IPS DF 4.7 (cell line): ENCODE results near the gene KMT2D.

Experiments
- DNase-seq: peaks from one replicate; pipeline ENCODE4 v3.0.0-alpha.2; 2013; ENCODE audit warnings: low spot score; ENCODE audit errors: extremely low read depth

KMT2D gene, protein sequence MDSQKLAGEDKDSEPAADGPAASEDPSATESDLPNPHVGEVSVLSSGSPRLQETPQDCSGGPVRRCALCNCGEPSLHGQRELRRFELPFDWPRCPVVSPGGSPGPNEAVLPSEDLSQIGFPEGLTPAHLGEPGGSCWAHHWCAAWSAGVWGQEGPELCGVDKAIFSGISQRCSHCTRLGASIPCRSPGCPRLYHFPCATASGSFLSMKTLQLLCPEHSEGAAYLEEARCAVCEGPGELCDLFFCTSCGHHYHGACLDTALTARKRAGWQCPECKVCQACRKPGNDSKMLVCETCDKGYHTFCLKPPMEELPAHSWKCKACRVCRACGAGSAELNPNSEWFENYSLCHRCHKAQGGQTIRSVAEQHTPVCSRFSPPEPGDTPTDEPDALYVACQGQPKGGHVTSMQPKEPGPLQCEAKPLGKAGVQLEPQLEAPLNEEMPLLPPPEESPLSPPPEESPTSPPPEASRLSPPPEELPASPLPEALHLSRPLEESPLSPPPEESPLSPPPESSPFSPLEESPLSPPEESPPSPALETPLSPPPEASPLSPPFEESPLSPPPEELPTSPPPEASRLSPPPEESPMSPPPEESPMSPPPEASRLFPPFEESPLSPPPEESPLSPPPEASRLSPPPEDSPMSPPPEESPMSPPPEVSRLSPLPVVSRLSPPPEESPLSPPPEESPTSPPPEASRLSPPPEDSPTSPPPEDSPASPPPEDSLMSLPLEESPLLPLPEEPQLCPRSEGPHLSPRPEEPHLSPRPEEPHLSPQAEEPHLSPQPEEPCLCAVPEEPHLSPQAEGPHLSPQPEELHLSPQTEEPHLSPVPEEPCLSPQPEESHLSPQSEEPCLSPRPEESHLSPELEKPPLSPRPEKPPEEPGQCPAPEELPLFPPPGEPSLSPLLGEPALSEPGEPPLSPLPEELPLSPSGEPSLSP (N-terminal part only)

DNA sequence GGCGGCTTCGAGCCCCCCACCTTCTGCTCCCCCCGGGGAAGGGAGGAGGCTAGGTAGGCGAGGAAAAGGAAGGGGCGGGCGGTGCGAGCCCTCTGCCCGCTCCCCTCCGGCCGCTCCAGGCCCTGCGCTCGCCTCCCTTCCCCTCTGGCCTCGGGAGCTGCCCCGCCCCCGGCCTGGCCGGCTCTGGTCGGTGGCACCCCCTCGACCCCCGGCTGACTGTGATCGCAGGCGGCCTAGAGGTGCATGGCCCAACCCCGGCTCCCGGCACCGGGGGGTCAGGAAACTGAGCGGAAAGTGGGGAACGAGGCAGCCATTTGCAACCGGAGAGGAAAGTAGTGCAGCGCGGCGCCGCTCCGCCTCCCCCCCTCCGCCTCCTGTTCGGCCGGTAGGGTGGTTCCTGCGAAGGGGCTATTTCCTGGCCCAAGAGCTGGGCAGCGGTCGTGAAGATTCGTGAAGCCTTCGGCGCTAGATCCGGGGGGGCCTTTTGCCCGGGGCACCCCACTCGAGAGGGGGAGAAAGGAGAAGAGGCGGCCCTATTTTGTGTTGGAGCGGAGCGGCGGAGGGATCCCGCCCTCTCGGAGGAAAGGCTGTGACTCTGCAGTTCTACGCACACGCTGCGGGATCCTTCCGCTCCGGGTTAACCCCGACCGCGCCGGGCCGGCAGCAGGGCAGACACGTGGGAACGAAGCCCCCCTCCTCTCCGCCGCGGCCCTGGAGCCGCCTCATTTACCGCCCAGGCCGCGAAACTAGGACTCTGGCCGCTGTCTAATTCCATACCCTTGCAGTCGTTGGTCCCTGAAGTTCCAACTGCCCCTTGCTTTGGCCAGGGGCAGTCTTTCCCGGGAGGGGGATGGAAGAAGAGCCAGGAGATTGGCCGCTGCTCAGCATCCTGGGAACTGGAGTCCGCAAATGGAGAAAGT is at the start of gene KMT2D:
Gene KMT2D, minus strand, starts transcription at position 558 of the 920 bp plus-strand sequence. CDS start 5,470 bp downstream, outside the sequence.
- peak; percentile 92 for DNase-seq

DNA sequence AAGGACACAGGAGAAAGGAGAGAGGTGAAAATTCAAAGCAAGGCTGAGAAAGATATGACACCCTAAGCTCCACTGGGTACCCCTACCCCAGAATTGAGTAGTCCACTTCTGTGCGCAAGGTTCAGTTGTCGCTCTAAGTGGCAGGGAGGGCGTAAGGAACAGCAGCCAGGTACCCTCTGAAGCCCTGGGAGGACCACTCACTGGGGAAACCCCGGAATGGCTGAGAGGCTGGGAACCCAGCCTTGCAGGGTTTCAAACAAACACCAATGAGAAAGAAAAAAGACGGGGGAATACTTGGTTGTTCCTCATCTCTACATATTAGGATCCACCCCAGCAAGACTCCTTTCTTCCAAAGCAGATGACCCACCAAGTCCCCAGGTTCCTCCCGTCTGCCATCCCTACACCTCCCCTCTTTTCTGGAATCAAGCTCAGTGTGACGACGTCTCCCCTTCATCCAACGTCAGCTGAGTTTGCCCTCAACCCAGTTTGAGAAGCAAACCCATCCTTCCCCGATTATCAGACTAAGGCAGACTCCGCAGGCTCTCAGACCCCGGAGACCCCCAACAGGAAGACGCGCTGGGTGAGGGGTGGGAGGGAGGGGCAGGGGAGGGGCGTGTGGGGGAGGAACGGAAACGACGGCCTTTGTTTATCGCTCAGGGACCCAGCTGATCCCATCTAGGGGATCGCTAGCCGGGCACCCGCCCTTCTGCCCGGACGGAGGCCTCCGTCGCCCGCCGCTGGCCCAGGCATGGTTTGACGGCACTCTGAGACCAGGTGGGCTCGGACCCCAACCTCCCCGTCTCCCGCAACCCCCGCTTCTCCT is 49.3 kb upstream of the KMT2D start:
- no peak for DNase-seq

DNA sequence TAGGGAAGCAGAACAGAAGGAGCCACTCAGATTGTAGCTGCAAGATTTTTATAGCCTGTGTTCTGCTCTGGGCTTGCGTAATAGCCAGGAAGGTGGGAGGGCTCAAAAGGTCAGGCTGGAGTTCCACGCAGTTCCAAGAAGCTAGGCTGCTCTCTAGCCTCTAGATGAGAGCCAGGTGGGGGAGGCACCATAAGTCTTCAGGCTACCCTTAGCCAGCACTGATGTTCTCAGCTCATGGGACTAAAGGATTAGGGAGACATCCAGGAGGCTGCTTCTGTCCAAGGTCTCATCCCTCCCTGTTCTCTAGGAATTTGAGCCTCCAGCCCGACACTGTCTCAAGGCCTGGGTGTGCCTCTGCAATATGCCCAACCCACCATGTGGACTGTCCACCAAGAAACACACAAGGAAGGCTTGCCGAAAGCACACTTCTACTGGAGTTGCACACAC is 48.4 kb upstream of the KMT2D start:
- no peak for DNase-seq

DNA sequence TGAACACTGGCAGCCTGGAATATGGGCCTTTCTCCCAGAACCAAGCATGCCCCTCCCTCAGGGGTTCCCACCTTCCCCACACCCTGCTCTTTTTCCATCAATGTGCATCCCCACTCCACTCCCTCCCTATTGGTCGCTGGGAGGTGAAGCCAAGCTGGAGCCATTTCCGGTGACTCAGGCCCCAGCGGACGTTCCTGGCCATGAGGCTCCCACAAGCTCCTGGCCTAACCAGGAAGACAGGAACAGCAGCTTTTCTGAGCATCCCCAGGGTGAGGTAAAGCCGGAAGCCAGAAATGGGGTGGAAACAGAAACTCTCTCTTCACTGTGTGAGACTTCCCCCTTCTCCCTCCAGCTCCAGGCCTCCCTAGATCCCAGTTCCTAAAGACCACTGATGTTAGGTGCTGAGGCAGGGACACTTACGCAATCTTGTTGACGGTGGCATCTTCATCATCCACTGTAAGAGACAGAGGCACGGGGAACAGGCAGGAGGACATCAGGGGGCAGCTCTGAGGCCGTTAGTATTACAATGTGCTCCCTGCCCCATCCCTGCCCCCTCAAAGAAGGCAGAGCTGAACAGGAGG is 45.0 kb upstream of the KMT2D start:
- DNase-seq: no peak

DNA sequence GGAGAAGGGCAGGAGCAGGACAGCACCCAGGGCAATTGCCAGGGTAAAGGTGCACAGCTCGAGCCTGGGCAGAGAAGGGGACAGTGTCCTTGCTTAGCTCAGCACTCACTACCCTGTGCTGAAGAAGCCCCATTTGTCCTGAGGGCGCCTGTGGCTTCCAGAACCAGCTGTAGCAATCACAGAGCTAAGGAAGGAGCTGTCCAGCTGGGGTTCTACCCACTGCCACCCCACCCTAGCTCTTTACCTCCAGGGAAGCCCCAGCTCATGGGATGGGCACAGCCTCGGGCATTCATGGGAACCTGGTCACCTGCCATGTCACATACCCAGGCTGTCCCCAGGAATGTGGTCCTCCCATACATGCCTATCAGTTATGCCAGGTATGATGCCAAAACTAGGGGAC is 44.2 kb upstream of the KMT2D start:
- no peak for DNase-seq

DNA sequence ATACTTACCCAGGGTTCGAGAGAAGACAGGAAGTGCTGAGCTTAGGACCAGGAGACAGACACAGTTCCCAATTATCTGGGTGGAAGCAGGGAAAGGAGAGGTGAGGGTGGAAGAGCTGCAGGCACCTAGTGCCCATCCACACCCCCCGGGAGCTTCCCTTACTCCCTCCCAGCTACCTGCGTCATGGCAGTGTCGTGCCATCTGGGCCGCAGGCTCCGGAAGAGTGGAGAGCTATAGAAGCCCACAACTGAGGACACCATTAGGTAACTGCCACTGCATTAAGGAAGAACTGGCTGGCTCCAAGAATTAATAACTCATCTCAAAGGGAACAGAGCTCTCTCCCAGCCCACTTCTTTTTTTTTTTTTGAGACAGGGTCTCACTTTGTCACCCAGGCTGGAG is 39.8 kb upstream of the KMT2D start:
- DNase-seq: no peak

DNA sequence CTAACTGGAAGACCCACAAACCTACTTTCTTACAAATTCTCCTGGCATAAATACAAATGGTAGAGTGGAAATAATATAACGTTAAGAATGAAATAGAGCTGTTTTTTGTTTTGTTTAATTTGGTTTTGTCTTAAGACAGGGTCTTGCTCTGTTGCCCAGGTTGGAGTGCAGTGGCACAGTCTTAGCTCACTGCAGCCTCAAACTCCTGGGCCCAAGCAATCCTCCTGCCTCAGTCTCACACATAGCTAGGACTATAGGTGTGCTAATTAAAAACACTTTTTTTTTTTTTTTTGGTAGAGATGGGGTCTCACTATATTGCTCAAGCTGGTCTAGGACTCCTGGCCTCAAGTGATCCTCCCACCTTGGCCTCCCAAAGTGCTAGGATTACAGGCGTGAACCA is 38.1 kb upstream of the KMT2D start:
- DNase-seq: no peak

DNA sequence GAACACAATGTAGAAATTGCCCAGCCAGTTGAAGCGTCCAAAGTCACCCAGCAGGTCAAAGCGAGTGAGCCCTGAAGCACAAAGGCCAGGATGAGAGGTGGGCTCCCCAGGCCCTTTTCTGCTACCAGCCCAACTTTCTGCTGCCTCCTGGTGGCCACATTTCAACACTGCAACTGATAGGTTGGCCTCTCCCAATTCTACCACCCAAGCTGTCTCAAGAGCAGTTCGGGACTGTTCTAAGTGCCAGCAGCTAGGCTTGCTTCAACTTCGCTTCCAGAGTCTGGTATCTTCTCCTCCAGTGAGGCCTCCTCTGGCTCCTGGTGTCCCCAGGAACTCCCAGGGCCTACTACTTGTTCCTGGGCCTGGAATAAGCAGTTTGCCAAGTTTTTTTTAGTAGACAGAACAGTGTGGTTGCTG is 37.4 kb upstream of the KMT2D start:
- no peak for DNase-seq

DNA sequence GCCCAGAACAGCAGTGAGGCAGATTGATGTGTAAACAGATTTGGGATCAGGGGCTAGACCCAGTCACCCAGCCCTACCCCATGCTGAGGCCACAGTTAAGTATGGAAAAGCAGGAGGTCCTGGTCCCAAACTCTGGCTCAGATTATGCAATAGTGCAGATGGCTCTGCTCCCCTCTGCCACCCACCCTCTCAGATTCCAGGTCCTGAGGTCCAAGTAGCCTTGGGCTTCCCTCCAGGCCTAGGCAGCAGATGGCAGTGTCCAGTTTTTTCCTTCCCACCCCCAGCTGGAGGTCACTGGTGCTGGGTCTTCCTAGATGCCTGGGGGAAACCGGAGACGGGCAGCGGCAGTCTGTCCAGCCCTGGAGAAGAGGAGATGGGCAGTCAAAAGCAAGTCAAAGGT is 36.8 kb upstream of the KMT2D start:
- no peak for DNase-seq

DNA sequence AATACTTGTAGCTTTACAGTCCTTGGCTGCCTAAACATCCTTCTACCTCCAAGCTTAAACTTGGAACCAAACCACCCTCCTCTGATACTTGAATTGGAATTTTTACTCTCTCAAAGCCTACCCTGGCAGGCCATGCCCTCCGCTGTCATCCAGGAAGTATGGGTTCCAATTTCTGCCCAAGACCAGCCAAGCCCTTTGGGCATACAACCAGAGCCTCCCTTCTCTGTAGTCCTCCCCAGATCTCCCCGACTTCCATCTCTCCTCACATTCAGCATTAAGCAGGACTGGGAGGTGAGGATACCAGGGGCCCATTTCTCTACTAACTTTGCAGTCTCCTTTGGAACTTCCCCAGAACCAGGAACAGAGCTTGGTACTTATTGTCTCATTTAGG is 34.4 kb upstream of the KMT2D start:
- DNase-seq: no peak

DNA sequence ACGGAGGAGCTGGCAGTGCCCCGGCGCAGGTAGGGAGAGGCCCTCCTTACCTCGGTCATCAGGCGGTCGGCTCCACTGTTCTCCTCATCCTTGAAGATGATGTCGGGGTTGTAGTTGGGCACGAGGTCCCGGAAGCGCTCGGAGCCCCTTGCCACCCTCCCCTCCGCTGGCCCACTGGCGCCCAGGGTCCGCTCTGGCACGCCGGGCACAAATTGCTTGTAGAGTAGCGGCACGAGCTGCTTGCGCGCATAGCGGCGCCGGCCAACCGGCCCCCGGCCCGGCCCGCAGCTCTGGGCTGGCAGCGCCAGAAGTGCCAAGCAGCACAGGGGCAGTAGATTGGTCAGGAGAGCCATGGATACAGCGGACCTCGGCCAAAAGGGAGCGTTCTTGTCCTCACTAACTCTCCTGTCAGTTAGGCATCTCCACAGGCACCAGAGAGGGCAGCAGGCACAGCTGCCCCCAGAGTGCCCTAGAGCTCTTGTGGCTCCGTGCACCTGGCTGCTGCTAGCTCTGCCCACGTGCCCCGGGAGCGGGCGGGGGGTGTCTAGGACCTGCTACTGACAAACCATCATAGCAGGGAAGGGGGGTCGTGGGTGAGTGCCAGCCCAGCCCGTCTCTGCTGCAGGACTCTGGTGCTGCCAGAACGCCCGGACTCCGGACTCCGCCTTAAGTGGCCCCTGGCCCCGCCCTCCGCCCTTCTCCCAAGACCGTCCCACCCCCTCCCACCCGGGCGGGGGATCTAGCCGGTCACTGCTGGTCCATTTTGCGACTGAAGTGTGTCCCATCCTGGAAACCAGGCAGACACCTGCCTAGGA is 33.8 kb upstream of the KMT2D start, which contains the start of gene DHH:
Gene DHH, minus strand, starts transcription at position 642 of the 815 bp plus-strand sequence. Its CDS starts 289 bp downstream, at position 353.
- DNase-seq: no peak

DNA sequence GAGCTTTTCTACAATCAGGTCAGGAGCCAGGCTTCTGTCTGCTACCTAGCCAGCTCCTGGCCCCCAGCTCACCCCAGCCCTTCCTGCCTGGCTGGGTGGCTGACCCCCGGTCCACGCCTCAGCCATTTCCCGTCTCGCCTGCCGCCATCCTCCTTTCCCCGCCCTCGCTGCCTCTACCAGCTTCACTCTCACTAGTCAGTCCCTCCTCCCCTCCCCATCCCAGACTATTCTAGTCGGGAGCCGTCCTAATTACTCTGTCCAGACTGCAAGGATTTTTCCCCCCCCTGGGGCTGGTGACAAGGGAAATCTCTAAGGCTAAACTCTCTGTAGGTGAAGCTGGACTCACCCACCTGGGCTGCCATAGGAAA is 33.2 kb upstream of the KMT2D start:
- no peak for DNase-seq

DNA sequence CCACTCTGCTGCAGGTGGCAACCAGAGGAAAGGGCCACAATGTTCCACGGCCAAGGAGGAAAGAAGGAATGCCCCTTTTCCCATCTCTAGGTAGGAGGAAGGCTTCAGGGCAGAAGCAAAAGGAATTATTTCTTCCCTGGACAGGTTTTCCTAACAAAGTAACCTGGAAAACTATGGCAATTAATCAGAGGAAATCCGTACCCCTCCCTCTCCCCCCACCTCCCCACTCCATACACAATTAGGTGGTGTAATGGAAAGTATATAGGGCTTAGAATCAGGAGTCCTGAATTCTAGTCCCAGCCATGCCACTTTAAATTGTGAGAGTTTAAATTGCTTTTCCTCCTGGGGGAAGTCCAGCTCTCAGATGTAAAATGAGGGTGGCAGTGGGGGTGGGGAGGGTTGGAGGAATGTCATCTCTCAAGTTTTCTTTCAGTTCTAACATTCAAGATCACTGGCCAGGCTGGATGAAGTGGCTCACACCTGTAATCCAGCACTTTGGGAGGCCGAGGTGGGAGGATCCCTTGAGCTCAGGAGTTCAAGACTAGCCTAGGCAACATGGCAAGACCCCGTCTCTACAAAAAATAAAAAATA is 32.3 kb upstream of the KMT2D start:
- DNase-seq: no peak

DNA sequence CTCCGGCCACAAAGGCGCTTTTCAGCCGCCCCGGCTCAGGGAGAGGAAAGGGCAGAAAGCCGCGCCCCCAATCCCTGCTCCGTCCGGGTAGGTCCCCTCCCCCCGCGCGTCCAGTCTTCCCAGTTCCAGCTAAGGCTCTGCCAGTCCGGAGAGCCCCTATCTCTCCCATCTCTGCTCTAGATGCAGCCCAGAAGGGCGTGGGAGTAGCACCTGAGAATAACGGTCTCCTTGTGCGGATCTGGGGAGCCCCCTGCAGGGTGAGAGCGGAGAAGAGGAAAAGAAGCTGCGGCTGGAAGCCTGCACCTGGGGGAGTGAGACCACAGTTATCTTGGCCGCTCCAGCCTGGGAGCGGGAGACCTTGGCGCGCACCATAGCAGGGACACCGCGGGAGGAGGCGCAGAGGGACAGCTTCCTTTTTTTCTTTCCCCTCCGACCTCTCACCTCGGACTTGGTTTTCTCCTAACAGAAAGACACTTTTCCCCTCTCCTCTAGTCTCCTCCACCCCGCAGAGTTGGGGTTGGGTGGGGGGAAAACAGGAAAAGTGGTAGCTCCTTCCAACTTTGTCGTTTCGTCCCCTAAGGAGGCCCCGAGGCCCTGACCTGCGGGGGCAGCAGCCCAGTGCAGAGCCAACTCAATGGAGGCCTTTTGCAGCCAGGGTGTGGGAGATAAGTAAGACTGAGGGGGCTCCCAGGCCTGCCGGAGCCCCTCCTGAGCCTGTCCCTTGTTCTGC is 31.7 kb upstream of the KMT2D start:
- DNase-seq: no peak

DNA sequence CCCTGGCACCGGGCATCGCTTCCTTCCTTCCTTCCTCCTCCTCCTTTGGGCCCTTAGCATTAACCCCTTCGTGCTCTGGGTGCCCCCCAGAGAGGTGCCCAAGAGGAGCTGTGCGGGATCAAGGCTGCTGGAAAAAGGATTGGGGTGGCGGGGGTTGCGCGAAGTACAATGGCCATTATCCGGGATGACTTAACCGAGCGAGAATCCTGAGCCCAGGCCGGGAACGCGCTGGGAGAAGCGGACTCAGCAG is 31.2 kb upstream of the KMT2D start:
- no peak for DNase-seq

DNA sequence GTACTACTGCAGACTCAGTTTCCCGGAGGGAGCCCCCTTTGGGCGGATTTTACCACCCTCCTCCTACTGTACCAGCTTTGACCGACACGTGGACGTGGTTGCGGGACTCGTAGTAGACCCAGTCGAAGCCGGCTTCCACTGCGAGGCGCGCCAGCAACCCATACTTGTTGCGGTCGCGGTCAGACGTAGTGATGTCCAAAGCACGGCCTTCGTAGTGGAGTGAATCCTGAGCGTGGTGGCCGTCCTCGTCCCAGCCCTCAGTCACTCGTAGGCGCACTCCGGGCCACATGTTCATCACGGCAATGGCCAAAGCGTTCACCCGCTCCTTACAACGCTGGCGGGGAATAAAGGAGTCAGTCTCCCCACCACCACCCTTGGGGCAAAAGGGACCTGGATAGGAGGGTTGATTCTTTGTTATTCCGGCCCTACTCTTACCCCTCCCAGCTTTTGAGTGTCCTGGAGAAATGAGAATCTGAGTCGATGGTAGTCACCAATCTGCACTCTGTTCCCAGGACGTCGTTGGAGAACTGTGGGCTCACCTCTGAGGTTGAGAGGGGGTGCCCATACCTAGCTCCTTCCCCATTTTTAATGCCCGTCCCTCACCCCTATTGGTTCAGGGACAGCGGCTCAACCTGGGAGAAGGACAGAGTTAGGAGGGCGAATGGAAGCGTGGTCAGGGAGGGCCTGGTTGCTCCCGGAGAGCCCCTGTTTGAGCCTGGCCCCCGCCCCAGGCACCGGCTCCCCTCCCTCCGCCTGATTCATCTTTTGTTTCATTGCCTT is 30.7 kb upstream of the KMT2D start:
- DNase-seq: no peak
